Neural progenitor cell (in vitro differentiated cells): ENCODE results near the gene OLFML2A.

ENCODE experiments used
- EZH2phosphoT487 ChIP-seq: fragments of 200-600 bp; sonication (generic); IDR thresholded peaks from 2 replicates; pipeline ENCODE4 v1.6.1; 2017; ENCODE audit warnings: antibody characterized with exemption
- TF ChIP-seq, protein P1 (sequence below): fragments of 200-600 bp; sonication (generic); IDR thresholded peaks from 2 replicates; pipeline ENCODE4 v1.5.1; 2017; ENCODE audit warnings: antibody characterized with exemption, mild to moderate bottlenecking

DNA sequence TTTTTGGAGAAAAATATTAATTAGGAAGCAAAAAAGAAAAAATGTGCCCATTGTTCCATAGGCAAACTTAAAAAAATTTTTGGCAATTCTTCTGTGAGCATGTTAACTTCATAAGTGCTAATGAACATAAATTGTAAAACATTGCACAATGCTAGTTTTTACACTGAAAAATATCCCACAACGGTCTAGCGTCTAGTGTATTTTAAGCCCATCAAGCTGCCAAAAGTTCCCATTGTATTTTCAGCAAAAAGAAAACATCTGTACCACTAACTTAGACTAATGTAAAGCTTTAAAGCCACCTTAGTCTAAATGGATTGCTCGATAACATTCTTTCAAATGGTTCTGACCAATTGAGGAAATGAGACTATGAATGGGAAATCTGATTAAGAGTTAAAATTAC, 8.6 kb upstream of the OLFML2A start:
- TF ChIP-seq, protein P1, sequence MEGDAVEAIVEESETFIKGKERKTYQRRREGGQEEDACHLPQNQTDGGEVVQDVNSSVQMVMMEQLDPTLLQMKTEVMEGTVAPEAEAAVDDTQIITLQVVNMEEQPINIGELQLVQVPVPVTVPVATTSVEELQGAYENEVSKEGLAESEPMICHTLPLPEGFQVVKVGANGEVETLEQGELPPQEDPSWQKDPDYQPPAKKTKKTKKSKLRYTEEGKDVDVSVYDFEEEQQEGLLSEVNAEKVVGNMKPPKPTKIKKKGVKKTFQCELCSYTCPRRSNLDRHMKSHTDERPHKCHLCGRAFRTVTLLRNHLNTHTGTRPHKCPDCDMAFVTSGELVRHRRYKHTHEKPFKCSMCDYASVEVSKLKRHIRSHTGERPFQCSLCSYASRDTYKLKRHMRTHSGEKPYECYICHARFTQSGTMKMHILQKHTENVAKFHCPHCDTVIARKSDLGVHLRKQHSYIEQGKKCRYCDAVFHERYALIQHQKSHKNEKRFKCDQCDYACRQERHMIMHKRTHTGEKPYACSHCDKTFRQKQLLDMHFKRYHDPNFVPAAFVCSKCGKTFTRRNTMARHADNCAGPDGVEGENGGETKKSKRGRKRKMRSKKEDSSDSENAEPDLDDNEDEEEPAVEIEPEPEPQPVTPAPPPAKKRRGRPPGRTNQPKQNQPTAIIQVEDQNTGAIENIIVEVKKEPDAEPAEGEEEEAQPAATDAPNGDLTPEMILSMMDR, result no peak
- no peak for TF ChIP-seq EZH2phosphoT487
